ENCODE measurements around the gene TBC1D20. TPM values are rescaled to one million over a fixed set of nuclear protein-coding genes. Genes with fewer than 3 reads are reported as not detected.

TBC1D20 gene
- total and polyA plus RNA-seq, 2 experiments from 2014 or later: 4.8 to 15.0 TPM

- no peaks in the 10 kb centered on the region for H3K9me2 ChIP-seq (ENCODE audit: insufficient read depth)
These were observed 25.3 kb upstream of the TBC1D20 start for GRCh38 chr20:487655-488054.

GRCh38 chr20:483815-484644 lies 21.7 kb upstream of the TBC1D20 start:
- peaks cover 19% of the 10 kb centered on the region for H3F3A ChIP-seq (replicated peaks; ENCODE audit: low read depth)
- H3K27me3 ChIP-seq (ENCODE audit: insufficient read depth): no peaks in the 10 kb centered on the region
- no peak overlapping the region for H3K4me2 ChIP-seq
- H3K79me2 ChIP-seq (replicated peaks; ENCODE audit: insufficient read depth): no peaks in the 10 kb centered on the region
- H3K4me3 Mint-ChIP-seq: no peak overlapping the region
- H3K36me3 Mint-ChIP-seq (ENCODE audit: low read depth): peaks cover 81% of the 10 kb centered on the region
- H3K9me2 ChIP-seq (ENCODE audit: insufficient read depth): no peaks in the 10 kb centered on the region
- no peak overlapping the region for H3K4me3 ChIP-seq
- H3K27ac ChIP-seq (ENCODE audit: low read depth): no peak overlapping the region
- peaks cover 69% of the 10 kb centered on the region for H3K36me3 ChIP-seq (ENCODE audit: insufficient read depth)
- H2AFZ ChIP-seq: no peak overlapping the region
- H3K9me3 Mint-ChIP-seq: no peaks in the 10 kb centered on the region
- H3K4me1 ChIP-seq (ENCODE audit: insufficient read depth): no peaks in the 10 kb centered on the region
- no peak for ATAC-seq
- peaks cover 54% of the 10 kb centered on the region for H4K20me1 ChIP-seq (replicated peaks; ENCODE audit: insufficient read depth)
- peaks cover 3% of the 10 kb centered on the region for H3K27me3 Mint-ChIP-seq (ENCODE audit: insufficient read depth, low read depth, poor library complexity)
- DNase-seq (ENCODE audit: low spot score): no peak
- H3K4me1 Mint-ChIP-seq: no peaks in the 10 kb centered on the region
- no peak overlapping the region for H3K27ac Mint-ChIP-seq
- TF ChIP-seq EZH2 (IDR thresholded peaks at IDR 0.05; ENCODE audit: low read depth, unreplicated experiment) (no peak), EZH2phosphoT487 (IDR thresholded peaks at IDR 0.05; ENCODE audit: unreplicated experiment) (no peak), CTCF (conservative IDR thresholded peaks at IDR 0.05; ENCODE audit: low read depth in 2 of 2) (no peak), JUNB (IDR thresholded peaks at IDR 0.05; ENCODE audit: unreplicated experiment) (no peak), CREB1 (CRISPR knock-in tag; IDR thresholded peaks at IDR 0.05; ENCODE audit: low read depth) (no peak), ETS1 (IDR thresholded peaks at IDR 0.05) (no peak), POLR2AphosphoS5 (IDR thresholded peaks at IDR 0.05; ENCODE audit: low read depth) (no peak), ZNF331 (CRISPR knock-in tag; IDR thresholded peaks at IDR 0.05; ENCODE audit: low read depth) (no peak)

More at GRCh38 chr20:487655-488054, 25.3 kb upstream of the TBC1D20 start:
- Histone ChIP-seq H3K4me1 (ENCODE audit: insufficient read depth) (no peaks in the 10 kb centered on the region), H3K27me3 (ENCODE audit: insufficient read depth) (no peaks in the 10 kb centered on the region), H3K4me3 (no peak overlapping the region), H2AFZ (no peak overlapping the region), H3K27ac (ENCODE audit: low read depth) (no peak overlapping the region), H3K4me2 (no peak overlapping the region), H4K20me1 (replicated peaks; ENCODE audit: insufficient read depth) (peaks cover 38% of the 10 kb centered on the region), H3K79me2 (replicated peaks; ENCODE audit: insufficient read depth) (no peaks in the 10 kb centered on the region), H3K36me3 (ENCODE audit: insufficient read depth) (peaks cover 82% of the 10 kb centered on the region), H3F3A (replicated peaks; ENCODE audit: low read depth) (peaks cover 6% of the 10 kb centered on the region)
- Mint-ChIP-seq H3K4me1 (no peaks in the 10 kb centered on the region), H3K4me3 (no peak overlapping the region), H3K27ac (no peak overlapping the region), H3K36me3 (ENCODE audit: low read depth) (peaks cover 94% of the 10 kb centered on the region), H3K27me3 (ENCODE audit: insufficient read depth, low read depth, poor library complexity) (peaks cover 3% of the 10 kb centered on the region), H3K9me3 (no peaks in the 10 kb centered on the region)
- no peak for ATAC-seq
- TF ChIP-seq ETS1 (IDR thresholded peaks at IDR 0.05) (no peak), POLR2AphosphoS5 (IDR thresholded peaks at IDR 0.05; ENCODE audit: low read depth) (no peak)
- no peak for DNase-seq (ENCODE audit: low spot score)

All from GM23338 (cell line).